Ovary (tissue), 9 donors: Measurements from ENCODE around the gene AGMAT. TPM values are rescaled to one million over a fixed set of nuclear protein-coding genes. Genes with fewer than 3 reads are reported as not detected.

Experiments used
- DNase-seq, 5 donors: peaks; one replicate each; pipeline ENCODE4 v3.0.0-alpha.2; 2019 to 2020
- H3K27ac ChIP-seq, 2 donors: fragments of 200-600 bp; one replicate each; pipeline versions ENCODE4 v1.5.1 to v1.8.0; 2019 to 2022
- H3K27me3 ChIP-seq: fragments of 200-600 bp; one replicate; pipeline ENCODE4 v1.8.0; 2022
- H3K36me3 ChIP-seq: fragments of 200-600 bp; sonication (generic); one replicate; pipeline ENCODE4 v1.5.1; 2019
- H3K4me1 ChIP-seq: one replicate; pipeline ENCODE4 v1.8.1; 2013; ENCODE audit warnings: mild to moderate bottlenecking, moderate library complexity; ENCODE audit not compliant: insufficient read depth
- H3K4me3 ChIP-seq: fragments of 200-600 bp; sonication (generic); one replicate; pipeline ENCODE4 v1.5.1; 2017
- H3K9me3 ChIP-seq, 2 donors: fragments of 200-600 bp in 1 of 2; sonication (generic) in 1 of 2; one replicate each; pipeline versions ENCODE4 v1.5.1 to v1.8.1; 2013 to 2019; ENCODE audit warnings: mild to moderate bottlenecking in 1 of 2, moderate library complexity in 1 of 2
- EP300 ChIP-seq: sonication (generic); formaldehyde crosslinking; IDR thresholded peaks from one replicate; pipeline ENCODE4 v1.6.1; 2017; ENCODE audit warnings: antibody characterized with exemption
- POLR2A ChIP-seq: fragments of 450-650 bp; IDR thresholded peaks from one replicate; pipeline ENCODE4 v1.6.1; 2017; ENCODE audit warnings: antibody characterized with exemption, mild to moderate bottlenecking, moderate library complexity
- WGBS, 3 donors: extraction: QIAGEN DNeasy Blood & Tissue Kit in 1 of 3; methylation state at CpG; one replicate each; pipeline versions ENCODE4 v1.1.5 to v1.1.7; 2013 to 2017; 5-methylcytosine and 5-hydroxymethylcytosine counted together
- intact Hi-C, 4 donors: fragments of 100-400 bp; cut with DNase I; formaldehyde crosslinking; loops; one replicate each; pipeline versions ENCODE4 v1.11.0 to v1.15.1; 2022 to 2023
- polyA plus RNA-seq, 2 donors: library from polyadenylated mRNA; stranded (reverse); fragments of 200-250 nt in 1 of 2; fragments of 350-450 nt in 1 of 2; fragmentation: Illumina TruSeq in 1 of 2; extraction: RNeasy Lipid Tissue Mini Kit (QIAGEN cat#74804) in 1 of 2; gene quantifications; one replicate each; pipeline ENCODE4 v1.2.3, GENCODE V29; 2013 to 2014
- total RNA-seq, 7 donors: library from RNA; depleted of rRNA in 2 of 7; stranded (reverse); fragments of >200 nt in 2 of 7; fragmentation: NEBNext Ultra II Directional in 3 of 7; extraction: Animal tissue kit (Norgen Biotek cat#: 25700) in 3 of 7; gene quantifications; one replicate each; pipeline versions ENCODE4 v1.1.0 to v1.2.4, GENCODE V29; 2016 to 2023
- TF ChIP-seq, protein P1 (sequence below), 3 donors: fragments of 450-650 bp in 2 of 3; fragments of 200-600 bp in 1 of 3; IDR thresholded peaks; one replicate each; pipeline versions ENCODE4 v1.5.1 to v1.8.0; 2016 to 2022; ENCODE audit warnings: antibody characterized with exemption in 3 of 3, mild to moderate bottlenecking in 1 of 3
- donor health status: DM: no; HTN: no; CAD: no; lungs with moderate emphysema.
- donor health status: DM: no; HTN: no; CAD: no.
- donor health status: Bipolar disorder and iron deficiency.
- donor health status: DM: yes; HTN: yes; CAD: no.
- donor health status: DM: no; HTN: no; CAD: no.
- donor health status: DM: yes; HTN: yes; CAD: no.

AGMAT gene
- total and polyA plus RNA-seq, 9 donors: 0.08 to 1.5 (median 0.30) TPM; not detected in 4

DNA sequence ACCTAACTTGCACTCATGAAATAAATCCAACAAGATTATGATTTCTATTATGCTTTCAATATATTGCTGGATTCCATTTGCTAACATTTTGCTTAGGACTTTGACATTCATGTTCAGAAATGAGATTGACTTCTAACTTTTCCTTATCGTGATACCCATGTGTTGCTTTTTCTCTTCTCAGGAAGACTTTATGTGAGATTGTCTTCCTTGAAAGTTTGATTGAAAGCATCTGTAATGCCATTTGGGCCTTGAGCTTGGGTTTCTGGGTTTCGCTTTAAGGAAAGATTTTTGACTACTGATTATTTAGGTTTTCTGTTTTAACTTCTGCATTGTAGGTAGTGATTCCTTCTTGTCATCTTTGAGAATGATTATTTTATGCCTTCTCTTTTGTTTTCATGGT lies 27.8 kb downstream of the AGMAT start:
- intact Hi-C loops: no loop called here
- Histone ChIP-seq H3K27me3 (no peaks in the 10 kb centered on the region), H3K36me3 (no peaks in the 10 kb centered on the region), H3K4me1 (no peaks in the 10 kb centered on the region), H3K4me3 (no peak overlapping the region), H3K27ac (no peak overlapping the region), H3K9me3 (no peaks in the 10 kb centered on the region)
- TF ChIP-seq EP300 (no peak), POLR2A (no peak)
- TF ChIP-seq, protein P1, sequence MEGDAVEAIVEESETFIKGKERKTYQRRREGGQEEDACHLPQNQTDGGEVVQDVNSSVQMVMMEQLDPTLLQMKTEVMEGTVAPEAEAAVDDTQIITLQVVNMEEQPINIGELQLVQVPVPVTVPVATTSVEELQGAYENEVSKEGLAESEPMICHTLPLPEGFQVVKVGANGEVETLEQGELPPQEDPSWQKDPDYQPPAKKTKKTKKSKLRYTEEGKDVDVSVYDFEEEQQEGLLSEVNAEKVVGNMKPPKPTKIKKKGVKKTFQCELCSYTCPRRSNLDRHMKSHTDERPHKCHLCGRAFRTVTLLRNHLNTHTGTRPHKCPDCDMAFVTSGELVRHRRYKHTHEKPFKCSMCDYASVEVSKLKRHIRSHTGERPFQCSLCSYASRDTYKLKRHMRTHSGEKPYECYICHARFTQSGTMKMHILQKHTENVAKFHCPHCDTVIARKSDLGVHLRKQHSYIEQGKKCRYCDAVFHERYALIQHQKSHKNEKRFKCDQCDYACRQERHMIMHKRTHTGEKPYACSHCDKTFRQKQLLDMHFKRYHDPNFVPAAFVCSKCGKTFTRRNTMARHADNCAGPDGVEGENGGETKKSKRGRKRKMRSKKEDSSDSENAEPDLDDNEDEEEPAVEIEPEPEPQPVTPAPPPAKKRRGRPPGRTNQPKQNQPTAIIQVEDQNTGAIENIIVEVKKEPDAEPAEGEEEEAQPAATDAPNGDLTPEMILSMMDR (IDR thresholded peaks at IDR 0.05): no peak
- WGBS, 3 donors: 82 to 89% (median 82%) methylated on average over 2 of the region's 2 CpGs
- no peak for DNase-seq

DNA sequence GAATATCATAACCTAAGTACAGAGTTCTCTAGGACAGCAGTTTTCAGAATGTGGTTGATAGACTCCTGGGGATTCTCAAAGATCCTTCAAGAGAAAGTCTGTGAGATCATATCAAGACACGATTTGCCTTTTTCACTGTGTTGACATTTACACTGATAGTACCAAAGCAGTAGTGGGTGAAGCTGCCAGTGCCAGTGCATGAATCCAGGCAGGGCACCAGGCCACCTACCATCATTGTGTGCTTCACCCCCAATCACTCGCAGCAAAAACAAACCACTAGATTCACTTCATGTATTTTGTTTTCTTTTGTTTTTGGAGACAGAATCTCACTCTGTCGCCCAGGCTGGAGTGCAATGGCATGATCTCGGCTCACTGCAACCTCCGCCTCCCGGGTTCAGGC lies 34.3 kb downstream of the AGMAT start:
- intact Hi-C loops: no loop called here
- DNase-seq: no peak
- 77 to 90% (median 79%) methylated on average over 6 of the region's 6 CpGs for WGBS, 3 donors
- no peaks in the 10 kb centered on the region for H3K27me3 ChIP-seq
- no peak overlapping the region for H3K4me3 ChIP-seq
- TF ChIP-seq, protein P1 (IDR thresholded peaks at IDR 0.05): no peak
- TF ChIP-seq EP300: no peak
- TF ChIP-seq POLR2A: no peak
- H3K27ac ChIP-seq: no peak overlapping the region
- no peaks in the 10 kb centered on the region for H3K4me1 ChIP-seq
- no peaks in the 10 kb centered on the region for H3K9me3 ChIP-seq
- H3K36me3 ChIP-seq: no peaks in the 10 kb centered on the region

DNA sequence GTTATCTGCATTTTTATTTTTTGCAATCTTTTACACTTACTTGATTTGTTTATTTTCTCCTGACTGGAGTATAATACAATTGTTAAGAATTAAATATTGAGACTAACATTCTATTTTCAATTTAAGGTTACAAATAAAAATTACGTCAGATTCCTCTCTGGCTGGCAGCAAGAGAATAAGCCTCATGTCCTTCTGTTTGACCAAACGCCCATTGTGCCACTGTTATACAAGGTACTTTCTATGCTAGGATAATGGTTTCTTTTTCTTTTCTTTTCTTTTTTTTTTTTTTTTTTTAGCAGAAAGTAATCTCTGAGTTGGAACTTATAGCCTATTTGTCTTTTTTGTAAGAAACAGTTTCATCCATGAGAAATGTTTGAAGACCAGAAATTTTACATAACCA lies 38.2 kb downstream of the AGMAT start:
- H3K36me3 ChIP-seq: no peaks in the 10 kb centered on the region
- no peak for TF ChIP-seq EP300
- TF ChIP-seq, protein P1 (IDR thresholded peaks at IDR 0.05): no peak
- TF ChIP-seq POLR2A: no peak
- intact Hi-C loops: no loop called here
- H3K9me3 ChIP-seq: no peaks in the 10 kb centered on the region
- H3K4me1 ChIP-seq: no peaks in the 10 kb centered on the region
- no peaks in the 10 kb centered on the region for H3K27me3 ChIP-seq
- H3K27ac ChIP-seq: no peak overlapping the region
- DNase-seq: no peak
- 92 to 94% (median 93%) methylated on average over 2 of the region's 2 CpGs for WGBS, 3 donors
- H3K4me3 ChIP-seq: no peak overlapping the region

DNA sequence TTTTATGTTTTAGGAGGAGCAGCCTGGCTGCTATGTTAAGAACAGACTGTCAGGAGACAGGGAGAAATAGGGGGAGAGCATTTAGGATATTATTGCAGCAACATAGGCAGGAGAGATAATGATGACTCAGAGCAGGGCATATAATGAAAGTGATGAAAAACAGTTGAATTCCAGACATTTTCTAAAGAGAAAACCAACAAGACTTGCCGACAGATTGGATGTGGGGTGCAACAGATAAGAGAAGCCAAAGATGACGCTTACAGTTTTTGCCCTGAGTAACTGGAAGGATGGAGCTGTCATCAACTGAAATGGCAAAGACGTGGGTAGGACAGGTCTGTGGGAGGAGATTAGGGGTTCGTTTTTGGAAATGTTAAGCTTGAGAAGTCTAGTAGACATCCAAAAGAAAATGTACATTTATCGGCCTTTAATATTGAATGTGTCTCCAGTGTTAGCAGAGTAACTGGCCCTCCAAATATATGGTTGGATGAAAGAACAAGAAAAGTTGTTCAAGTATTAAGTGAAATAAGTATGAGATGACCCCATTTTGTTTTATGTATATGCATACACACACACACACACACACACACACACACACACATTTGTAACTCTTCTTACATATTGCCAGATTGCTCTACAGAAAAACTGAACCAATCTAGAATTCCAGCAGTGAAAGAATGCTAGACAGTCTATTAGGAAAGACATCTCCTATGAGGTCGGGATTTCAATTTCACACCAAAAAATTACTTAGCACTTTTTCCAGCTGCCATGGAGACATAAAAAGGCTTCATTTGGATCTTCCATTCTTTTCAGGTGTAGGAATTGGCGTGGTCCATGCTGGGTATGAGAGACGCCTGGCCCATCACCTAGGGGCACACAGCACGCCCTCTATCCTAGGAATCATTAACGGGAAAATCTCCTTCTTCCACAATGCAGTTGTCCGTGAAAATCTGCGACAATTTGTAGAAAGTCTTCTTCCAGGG lies 41.0 kb downstream of the AGMAT start:
- H3K4me3 ChIP-seq: no peak overlapping the region
- no peaks in the 10 kb centered on the region for H3K9me3 ChIP-seq
- no peaks in the 10 kb centered on the region for H3K27me3 ChIP-seq
- no peak for TF ChIP-seq POLR2A
- TF ChIP-seq, protein P1 (IDR thresholded peaks at IDR 0.05): no peak
- TF ChIP-seq EP300: no peak
- H3K36me3 ChIP-seq: no peaks in the 10 kb centered on the region
- intact Hi-C loops: no loop called here
- DNase-seq: no peak
- no peaks in the 10 kb centered on the region for H3K4me1 ChIP-seq
- WGBS, 3 donors: 62 to 72% (median 67%) methylated on average over 12 of the region's 12 CpGs
- H3K27ac ChIP-seq: no peak overlapping the region
